SU-DHL-6 (cell line): ENCODE results near the gene TSHR.

ENCODE experiments used
- EZH2phosphoT487 ChIP-seq: fragments of 200-600 bp; sonication (generic), shearing (Covaris generic); conservative IDR thresholded peaks from 2 replicates; pipeline ENCODE4 v1.6.1; 2018; ENCODE audit warnings: mild to moderate bottlenecking, antibody characterized with exemption, low read length, moderate library complexity, mixed read lengths
- TF ChIP-seq, protein P1 (sequence below): fragments of 200-600 bp; sonication (generic); IDR thresholded peaks from one replicate; pipeline ENCODE4 v1.5.1; 2017; ENCODE audit warnings: antibody characterized with exemption, mild to moderate bottlenecking, low read length, moderate library complexity; ENCODE audit not compliant: insufficient read depth, poor library complexity, severe bottlenecking

- TF ChIP-seq, protein P1, sequence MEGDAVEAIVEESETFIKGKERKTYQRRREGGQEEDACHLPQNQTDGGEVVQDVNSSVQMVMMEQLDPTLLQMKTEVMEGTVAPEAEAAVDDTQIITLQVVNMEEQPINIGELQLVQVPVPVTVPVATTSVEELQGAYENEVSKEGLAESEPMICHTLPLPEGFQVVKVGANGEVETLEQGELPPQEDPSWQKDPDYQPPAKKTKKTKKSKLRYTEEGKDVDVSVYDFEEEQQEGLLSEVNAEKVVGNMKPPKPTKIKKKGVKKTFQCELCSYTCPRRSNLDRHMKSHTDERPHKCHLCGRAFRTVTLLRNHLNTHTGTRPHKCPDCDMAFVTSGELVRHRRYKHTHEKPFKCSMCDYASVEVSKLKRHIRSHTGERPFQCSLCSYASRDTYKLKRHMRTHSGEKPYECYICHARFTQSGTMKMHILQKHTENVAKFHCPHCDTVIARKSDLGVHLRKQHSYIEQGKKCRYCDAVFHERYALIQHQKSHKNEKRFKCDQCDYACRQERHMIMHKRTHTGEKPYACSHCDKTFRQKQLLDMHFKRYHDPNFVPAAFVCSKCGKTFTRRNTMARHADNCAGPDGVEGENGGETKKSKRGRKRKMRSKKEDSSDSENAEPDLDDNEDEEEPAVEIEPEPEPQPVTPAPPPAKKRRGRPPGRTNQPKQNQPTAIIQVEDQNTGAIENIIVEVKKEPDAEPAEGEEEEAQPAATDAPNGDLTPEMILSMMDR = no peak
- TF ChIP-seq EZH2phosphoT487 = no peak
These were observed 177.0 kb downstream of the TSHR start for GRCh38 chr14:81132468-81132867.
